Amniotic epithelial cell (primary cell): ENCODE measurements around the gene FOXL2NB.

ENCODE experiments used
- DNase-seq: peaks from one replicate; pipeline ENCODE4 v3.0.0-alpha.2; 2010; ENCODE audit warnings: low read depth

The FOXL2NB gene

GRCh38 chr3:138933068-138933668 is 13.8 kb upstream of the FOXL2NB start:
- DNase-seq = no peak

- no peak for DNase-seq
Observed at GRCh38 chr3:138933981-138934691, 12.9 kb upstream of the FOXL2NB start.

DNA sequence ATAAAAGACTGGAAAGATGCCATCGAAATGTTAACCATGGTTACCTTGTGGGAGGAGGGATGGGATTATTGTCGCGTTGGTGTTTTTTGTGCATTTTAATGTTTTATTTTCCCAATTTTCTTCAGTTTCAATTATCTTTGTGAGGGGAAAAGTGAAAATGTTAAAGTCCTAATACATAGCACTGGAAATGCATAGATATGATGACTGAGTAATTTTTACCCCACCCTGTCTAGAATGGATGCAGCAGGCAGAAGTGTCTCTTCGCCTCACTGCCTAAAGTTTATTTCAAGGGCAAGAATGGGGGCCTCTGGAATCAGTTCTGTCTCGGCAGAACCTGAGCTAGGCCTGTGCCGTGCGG is 11.5 kb upstream of the FOXL2NB start:
- no peak for DNase-seq

DNA sequence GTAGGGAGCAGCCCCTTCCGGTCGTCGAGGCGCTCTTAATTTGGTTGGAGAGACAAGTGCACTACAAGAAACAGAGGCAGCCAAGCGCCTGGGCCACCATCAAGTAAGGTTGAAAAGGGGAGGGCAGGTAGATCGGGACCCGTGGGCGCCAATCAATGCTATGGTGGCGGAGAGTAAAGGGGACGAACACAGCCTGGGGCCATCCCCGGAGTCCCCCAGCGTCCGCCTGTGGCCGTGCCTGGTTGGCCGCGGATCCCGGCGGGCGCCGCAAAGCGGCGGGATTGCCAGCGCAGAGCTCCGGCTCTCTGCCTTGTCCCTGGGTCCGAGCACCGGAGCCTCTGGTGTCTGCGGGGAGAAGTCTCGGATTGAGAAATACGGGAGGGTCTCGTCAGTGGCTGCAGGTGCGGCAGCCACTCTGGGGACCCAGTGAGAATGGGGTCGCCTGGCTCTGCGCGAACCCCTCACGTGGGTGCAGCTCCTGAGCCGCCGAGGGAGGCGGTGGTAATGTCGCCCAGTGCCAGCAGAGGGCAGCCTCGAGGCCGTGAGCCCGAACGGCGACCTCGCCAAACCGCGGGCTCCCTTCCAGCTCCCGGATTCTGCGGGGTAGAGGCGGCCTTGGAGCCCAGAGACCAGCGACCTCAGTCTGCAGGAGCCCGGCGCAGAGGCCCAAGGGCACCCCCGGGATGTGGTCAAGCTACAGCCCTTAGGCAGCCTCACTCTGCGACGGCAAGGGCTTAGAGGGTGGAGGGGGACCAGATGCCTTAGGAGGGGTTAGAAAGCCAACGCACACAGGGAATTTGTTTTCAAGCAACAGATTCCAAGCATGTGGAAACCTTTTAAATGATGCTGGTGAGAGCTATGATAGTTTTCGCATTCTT is 10.9 kb upstream of the FOXL2NB start:
- peak; percentile 33 for DNase-seq

GRCh38 chr3:138936741-138937689 is 10.0 kb upstream of the FOXL2NB start:
- DNase-seq = no peak

- DNase-seq = no peak
Observed at GRCh38 chr3:138937690-138938055, 9.3 kb upstream of the FOXL2NB start.

GRCh38 chr3:138938056-138938876 is 8.8 kb upstream of the FOXL2NB start:
- DNase-seq = no peak

DNA sequence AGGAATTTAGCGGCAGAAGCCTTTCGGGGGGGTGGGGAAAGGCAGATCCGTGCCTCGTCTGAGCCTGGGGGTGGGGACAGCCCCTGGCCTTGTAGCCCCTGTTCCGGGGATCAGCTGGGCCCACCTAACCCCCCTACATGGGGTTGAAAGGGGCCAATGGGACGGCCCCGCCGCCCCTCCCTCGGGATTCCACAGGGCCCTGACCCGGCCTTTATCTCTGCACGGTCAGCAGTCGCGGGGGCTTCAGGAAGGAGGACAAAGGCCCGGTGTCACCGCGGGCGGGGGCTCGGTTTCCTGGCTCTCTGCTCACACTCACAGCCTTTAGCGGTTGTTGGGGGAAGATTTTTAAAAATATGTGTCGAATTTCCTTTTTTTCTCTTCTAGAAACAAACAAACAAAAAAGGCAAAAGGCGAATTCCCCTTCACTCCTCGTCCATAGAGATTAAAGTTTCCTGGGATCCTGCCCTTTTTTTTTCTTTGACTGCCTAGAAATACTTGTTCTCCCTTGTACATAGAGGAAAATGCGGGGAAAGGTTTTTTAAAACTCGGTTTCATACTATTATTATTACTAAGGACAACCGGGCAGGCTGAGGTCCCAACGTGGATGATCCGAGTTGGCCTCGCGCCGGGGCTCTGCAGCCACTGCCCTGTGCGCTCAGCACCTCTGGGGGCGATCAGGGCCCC is 8.0 kb upstream of the FOXL2NB start:
- DNase-seq = no peak

DNA sequence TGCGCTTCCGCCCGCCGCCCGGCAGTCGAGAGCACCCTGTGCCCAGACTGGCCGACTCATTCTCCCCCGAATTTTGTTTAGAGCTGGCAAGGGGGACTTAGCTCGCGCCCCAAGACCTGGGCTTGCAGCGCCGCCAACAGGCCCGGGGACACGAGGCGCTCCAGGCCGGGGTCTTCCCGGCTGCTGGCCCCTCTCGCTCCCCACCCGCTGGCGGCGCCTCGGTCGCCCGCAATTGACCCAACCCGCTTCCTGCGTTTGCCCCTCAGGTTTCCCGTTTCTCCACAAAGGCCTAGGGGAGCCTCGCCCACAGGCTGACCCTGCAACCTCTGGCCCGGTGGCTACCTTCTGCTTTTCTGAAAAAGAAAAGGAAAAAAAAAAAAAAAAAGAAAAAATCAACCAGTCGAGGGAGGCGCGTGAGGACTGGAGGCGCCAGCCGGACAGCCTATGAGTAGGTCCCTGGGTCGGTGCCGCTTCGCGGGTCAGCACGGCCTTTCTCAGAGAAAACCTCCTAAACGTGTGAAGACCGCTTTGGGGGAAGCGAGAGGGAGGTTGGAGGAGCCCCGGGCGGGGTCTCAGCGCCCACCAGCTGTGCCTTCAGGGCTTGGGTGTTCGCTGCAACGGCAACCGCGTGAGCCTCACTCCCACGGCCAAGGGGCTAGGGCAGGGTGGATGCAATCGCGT is 7.3 kb upstream of the FOXL2NB start:
- no peak for DNase-seq

DNA sequence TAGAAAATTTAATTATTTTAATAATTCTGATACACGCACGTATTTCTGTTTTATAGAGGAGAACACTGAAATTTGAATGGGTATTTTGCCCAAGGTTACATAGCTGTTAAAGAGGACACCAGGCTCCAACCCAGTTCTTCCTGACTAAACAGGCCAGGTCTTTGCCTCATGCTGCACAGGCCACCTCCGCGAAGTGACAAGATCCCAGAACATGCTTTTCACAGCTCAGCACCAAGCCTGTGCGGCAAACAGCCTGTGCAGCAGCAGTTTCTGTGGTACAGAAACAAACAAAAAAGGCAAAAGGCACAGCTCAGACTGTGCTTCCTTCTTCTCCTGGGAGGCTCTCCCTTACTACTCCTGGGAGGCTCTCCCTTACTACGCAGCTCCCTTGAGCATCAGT is 6.6 kb upstream of the FOXL2NB start:
- DNase-seq = no peak

DNA sequence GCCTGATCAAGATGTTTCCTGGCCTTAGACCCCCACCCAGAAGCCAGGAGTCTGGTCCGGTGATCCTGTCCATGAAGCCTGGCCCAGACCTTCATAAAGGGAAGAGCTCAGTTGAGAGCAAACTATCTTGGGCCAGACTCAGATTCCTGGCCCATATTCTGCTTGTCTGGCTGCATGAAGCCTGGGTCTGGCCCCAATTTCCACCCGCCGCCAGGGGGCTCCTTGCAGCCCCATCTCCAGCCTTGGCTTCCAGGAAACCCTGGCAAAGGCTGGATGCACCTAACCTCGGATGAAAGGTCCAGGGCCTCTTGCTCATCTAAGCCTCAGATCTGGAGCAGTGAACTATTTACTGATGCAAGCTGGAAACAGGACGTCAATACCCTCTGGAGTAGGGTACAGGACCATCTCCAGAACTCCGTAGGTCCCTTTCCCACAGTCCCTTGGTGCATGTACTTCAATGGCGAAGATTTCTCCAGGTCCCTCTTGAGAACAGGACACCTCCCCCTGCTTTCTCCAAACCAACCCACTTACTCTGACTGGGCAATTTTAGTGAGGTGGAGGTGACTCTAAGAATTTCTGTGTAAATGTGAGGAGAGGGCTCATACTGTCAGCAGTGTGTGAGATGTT is 5.6 kb upstream of the FOXL2NB start:
- DNase-seq = peak; percentile 46

DNA sequence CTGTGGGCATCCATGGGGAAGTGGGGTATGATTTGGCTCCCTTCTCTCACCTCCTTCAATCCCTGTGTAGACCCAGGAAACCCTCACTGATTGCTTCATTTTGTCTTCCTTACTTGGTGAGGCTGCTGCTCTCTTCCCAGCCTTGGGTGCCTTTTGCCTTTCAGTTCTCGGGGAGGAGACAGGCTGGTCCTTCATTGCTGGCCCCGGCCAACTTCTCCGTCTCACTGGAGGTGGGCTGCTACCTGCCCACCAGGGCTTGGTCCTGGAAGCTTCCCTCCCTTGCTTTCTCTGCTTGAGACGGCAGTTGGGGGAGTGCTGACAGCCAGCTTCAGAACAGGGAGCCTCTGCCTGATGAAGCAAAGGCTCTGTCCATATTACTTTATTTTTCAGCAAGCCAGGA is 4.7 kb upstream of the FOXL2NB start:
- no peak for DNase-seq

DNA sequence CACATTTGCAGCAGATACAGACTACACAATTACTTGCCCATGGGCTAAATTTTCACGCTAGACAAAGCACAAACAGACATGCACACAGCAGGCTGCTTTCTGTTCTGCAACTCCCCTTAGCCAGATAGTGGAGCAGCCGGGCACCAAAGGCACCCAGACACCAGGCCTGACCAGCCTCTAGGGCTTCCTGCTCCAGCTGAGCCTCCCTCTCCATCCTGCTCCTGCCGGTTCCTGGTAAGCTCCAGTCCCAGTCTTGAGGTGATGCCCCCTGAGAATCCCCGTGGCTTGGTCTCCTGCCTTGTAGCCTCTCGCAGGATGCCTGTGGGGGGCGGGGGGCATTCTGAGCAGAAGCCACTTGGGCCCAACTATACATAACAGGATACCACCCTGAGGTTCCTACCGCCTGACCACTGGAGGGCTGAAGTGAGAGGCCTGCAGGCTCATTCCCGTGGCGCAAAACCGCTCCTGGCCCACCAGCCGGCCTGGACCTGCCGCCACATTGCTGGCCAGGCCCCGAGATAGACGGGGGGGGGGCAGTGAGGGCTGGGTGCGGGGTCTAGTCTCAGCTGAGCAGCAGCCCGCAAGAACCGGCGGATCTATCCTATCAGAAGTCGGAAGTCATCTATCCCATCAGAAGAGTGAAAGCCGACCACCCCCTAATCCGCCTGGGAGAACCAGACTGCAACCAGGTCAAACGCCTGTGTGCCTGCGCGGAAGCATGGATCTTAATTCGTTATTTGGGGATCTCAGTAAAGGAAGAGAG is 4.0 kb upstream of the FOXL2NB start:
- DNase-seq = no peak

GRCh38 chr3:138943724-138944653 is 3.0 kb upstream of the FOXL2NB start:
- DNase-seq = peak; percentile 5

- DNase-seq = no peak
Observed at GRCh38 chr3:138944654-138944928, 2.4 kb upstream of the FOXL2NB start.

DNA sequence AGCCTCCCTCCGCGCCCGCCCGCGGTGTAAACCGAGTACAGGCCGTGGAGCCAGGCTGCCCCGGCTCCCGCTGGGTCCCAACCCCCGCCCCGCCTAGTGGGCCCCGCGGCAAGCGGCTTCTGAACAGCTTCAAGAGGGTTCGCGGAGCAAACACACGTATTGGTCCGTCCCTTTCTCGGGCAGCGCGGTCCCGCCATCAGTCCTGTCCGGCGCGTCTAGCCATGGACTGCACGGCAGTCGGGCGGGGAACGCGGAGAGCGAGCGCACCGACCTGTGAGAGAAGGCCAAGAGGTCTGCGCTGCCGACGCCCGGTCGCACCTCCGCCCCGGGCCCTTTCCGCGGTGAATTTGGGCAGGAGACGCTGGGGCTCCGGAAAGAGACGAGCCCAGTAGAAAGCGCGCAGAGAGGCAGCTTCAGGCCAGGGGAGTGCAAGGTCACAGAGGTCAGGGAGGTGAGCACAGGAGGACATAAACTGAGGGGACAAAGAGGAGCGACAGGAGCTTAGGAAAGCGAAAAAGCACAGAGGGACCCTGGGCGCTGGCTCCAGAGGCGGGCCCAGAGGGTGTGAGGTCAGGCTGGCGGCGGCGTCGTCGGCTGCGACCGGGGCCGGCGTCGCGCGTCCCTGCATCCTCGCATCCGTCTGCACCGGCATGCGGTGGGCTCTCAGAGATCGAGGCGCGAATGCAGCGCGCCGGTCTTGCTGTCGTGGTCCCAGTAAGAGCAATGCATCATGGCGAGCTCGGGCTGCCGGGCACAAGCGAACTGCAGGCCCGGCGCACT is 1.9 kb upstream of the FOXL2NB start:
- DNase-seq = no peak
